Skeletal muscle tissue (tissue), 4 donors: ENCODE results near the gene XCL2. TPM values are rescaled to one million over a fixed set of nuclear protein-coding genes. Genes with fewer than 3 reads are reported as not detected.
"Not testable (repeated sequence)": the region's sequence is repeated elsewhere in the genome, so short reads cannot be mapped to it uniquely, and the experiment has no call there.

Experiments used
- H3K27ac ChIP-seq: one replicate; pipeline ENCODE4 v1.7.0; 2013; ENCODE audit warnings: mild to moderate bottlenecking, low read depth, low read length, inconsistent platforms
- H3K27me3 ChIP-seq, 3 donors: one replicate each; pipeline ENCODE4 v1.7.0; 2013; ENCODE audit warnings: low read length in 3 of 3; ENCODE audit not compliant: control insufficient read depth in 3 of 3, insufficient read depth in 3 of 3
- H3K36me3 ChIP-seq, 3 donors: one replicate each; pipeline ENCODE4 v1.7.0; 2013; ENCODE audit warnings: low read length in 3 of 3; ENCODE audit not compliant: control insufficient read depth in 3 of 3, insufficient read depth in 3 of 3
- H3K4me1 ChIP-seq, 3 donors: one replicate each; pipeline ENCODE4 v1.7.0; 2013; ENCODE audit warnings: low read length in 3 of 3, mild to moderate bottlenecking in 3 of 3; ENCODE audit not compliant: control insufficient read depth in 3 of 3, insufficient read depth in 3 of 3
- H3K4me3 ChIP-seq, 3 donors: one replicate each; pipeline ENCODE4 v1.7.0; 2013; ENCODE audit warnings: low read length in 3 of 3
- H3K9ac ChIP-seq, 3 donors: one replicate each; pipeline ENCODE4 v1.7.0; 2013; ENCODE audit warnings: low read length in 3 of 3, mild to moderate bottlenecking in 3 of 3, moderate library complexity in 2 of 3, low read depth in 1 of 3
- H3K9me3 ChIP-seq, 3 donors: one replicate each; pipeline ENCODE4 v1.7.0; 2013; ENCODE audit warnings: low read length in 3 of 3; ENCODE audit not compliant: control insufficient read depth in 3 of 3
- total RNA-seq: library from RNA; depleted of rRNA; stranded (reverse); fragments of >200 nt; gene quantifications from one replicate; pipeline ENCODE4 v1.2.3, GENCODE V29; 2014
- donor health status: Osteomylitis.

The XCL2 gene, protein sequence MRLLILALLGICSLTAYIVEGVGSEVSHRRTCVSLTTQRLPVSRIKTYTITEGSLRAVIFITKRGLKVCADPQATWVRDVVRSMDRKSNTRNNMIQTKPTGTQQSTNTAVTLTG
- not detected for total RNA-seq

- H3K9ac ChIP-seq, H3K27me3 ChIP-seq, H3K9me3 ChIP-seq, H3K4me3 ChIP-seq, H3K27ac ChIP-seq, H3K36me3 ChIP-seq, H3K4me1 ChIP-seq: not testable (repeated sequence)
Observed at GRCh38 chr1:168543840-168544498, at the start of gene XCL2. TSS of gene XCL2 (minus strand) at chr1:168543997. CDS start at chr1:168543964, 33 bp downstream.

- Histone ChIP-seq H3K27ac (no peak overlapping the region), H3K4me1 (no peaks in the 10 kb centered on the region), H3K27me3 (no peaks in the 10 kb centered on the region), H3K36me3 (no peaks in the 10 kb centered on the region), H3K9me3 (no peaks in the 10 kb centered on the region), H3K9ac (no peak overlapping the region), H3K4me3 (no peak overlapping the region)
Observed at GRCh38 chr1:168591641-168592250, 47.9 kb upstream of the XCL2 start.

DNA sequence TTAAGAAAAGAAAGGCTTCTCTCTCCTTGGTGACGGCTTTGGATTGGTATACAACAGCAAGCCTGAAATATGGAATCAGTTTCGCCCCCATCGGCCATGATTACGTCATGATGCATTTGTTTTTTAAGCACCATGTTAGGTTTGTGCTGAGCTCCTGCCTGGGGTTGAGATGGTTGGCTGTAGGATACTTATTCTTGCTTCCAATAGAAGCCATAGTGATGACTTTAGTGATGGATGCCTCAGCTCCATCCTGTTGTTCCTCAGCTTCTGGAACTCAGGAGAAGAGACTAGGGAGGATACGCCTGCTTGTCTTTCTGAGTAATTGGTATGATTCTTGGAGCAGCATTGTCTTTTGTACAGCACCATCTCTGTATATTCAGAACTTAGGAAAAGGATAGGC lies 47.3 kb upstream of the XCL2 start:
- H3K9ac ChIP-seq: no peak overlapping the region
- no peak overlapping the region for H3K27ac ChIP-seq
- H3K27me3 ChIP-seq: no peaks in the 10 kb centered on the region
- no peaks in the 10 kb centered on the region for H3K4me1 ChIP-seq
- H3K36me3 ChIP-seq: no peaks in the 10 kb centered on the region
- no peak overlapping the region for H3K4me3 ChIP-seq
- no peaks in the 10 kb centered on the region for H3K9me3 ChIP-seq

GRCh38 chr1:168589167-168589566 lies 45.4 kb upstream of the XCL2 start:
- Histone ChIP-seq H3K9ac (no peak overlapping the region), H3K27ac (no peak overlapping the region), H3K4me1 (peaks cover 0 to 13% (median 7%) of the 10 kb centered on the region in 3 donors), H3K9me3 (no peaks in the 10 kb centered on the region), H3K27me3 (no peaks in the 10 kb centered on the region), H3K36me3 (no peaks in the 10 kb centered on the region), H3K4me3 (no peak overlapping the region)

- Histone ChIP-seq H3K4me1 (peaks cover 0 to 13% (median 7%) of the 10 kb centered on the region in 3 donors), H3K9ac (no peak overlapping the region), H3K9me3 (no peaks in the 10 kb centered on the region), H3K4me3 (no peak overlapping the region), H3K36me3 (no peaks in the 10 kb centered on the region), H3K27me3 (no peaks in the 10 kb centered on the region), H3K27ac (no peak overlapping the region)
Observed at GRCh38 chr1:168585937-168586336, 42.1 kb upstream of the XCL2 start.

- H3K9ac ChIP-seq: no peak overlapping the region
- H3K9me3 ChIP-seq: no peaks in the 10 kb centered on the region
- H3K4me1 ChIP-seq: peaks cover 0 to 13% (median 7%) of the 10 kb centered on the region in 3 donors
- no peak overlapping the region for H3K4me3 ChIP-seq
- H3K27ac ChIP-seq: no peak overlapping the region
- H3K36me3 ChIP-seq: no peaks in the 10 kb centered on the region
- no peaks in the 10 kb centered on the region for H3K27me3 ChIP-seq
Observed at GRCh38 chr1:168585191-168585590, 41.4 kb upstream of the XCL2 start.

GRCh38 chr1:168583571-168583970 lies 39.8 kb upstream of the XCL2 start:
- no peaks in the 10 kb centered on the region for H3K36me3 ChIP-seq
- peaks cover 0 to 15% (median 7%) of the 10 kb centered on the region in 3 donors for H3K4me1 ChIP-seq
- H3K27ac ChIP-seq: no peak overlapping the region
- no peaks in the 10 kb centered on the region for H3K9me3 ChIP-seq
- H3K9ac ChIP-seq: no peak overlapping the region
- H3K4me3 ChIP-seq: no peak overlapping the region
- no peaks in the 10 kb centered on the region for H3K27me3 ChIP-seq

DNA sequence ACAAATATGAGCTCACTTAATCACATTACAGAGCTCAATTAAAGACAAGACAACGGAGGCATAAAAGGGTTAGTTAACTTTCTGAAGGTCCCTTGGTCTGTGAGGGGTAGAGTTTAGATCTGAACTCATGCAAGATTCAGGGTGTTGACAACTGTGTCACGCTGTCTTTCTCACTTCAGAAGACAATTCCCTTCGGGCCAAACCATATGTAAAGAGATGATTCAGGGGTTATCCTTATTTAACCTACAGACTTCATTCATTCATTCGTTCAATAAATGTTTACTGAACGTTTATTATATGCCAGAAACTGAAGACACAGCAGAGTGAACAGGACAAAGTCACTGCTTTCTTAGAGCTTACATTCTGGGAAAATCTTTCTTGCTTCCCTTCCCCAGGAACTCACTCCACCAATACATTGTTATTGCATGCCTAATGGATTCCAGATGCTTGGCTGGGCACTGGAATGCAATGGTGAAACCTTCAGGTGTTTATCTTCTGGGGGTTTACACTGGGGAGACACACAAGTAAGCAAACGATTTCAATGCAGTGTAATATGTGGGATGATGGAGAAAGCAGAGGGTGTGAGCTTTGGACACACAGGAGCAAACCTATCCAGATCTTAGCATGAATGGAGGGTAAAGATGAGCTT lies 39.0 kb upstream of the XCL2 start:
- no peaks in the 10 kb centered on the region for H3K27me3 ChIP-seq
- H3K4me3 ChIP-seq: no peak overlapping the region
- peaks cover 2 to 19% (median 7%) of the 10 kb centered on the region in 3 donors for H3K4me1 ChIP-seq
- H3K9ac ChIP-seq: no peak overlapping the region
- no peaks in the 10 kb centered on the region for H3K9me3 ChIP-seq
- H3K27ac ChIP-seq: no peak overlapping the region
- H3K36me3 ChIP-seq: no peaks in the 10 kb centered on the region

DNA sequence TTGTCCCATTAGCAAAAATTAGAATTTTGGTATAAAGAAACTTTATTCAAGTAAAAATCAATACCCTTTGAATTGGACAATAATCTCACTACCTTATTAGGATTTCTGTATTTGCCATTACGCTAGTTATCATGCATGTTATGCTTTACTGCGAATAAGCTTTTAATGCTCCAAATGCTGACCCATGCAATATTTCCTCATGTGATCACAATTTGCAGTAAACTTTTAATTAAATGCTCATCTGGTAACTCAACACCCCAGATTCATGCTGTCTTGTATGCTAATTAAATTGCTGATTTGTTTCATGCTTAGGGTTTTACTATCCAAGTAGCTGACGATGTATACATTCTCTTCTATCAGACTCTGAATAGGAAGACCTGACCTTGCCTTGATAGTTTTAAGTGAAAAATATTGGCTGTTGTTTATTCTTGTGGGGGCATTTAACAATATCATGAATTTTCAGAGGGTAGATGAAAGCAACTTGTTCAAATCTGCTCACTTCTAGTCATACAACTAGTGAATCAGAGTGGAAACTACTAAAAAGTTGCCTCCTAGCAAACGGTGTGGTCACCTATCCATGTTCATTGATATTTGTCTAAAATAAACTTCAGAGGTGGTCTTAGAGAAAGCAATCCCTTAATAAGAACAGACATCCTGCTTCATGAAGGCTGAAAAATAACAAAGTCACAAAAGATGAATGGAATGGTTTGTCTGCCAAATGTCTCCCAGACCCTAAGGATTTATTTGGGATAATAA lies 38.2 kb upstream of the XCL2 start:
- no peak overlapping the region for H3K9ac ChIP-seq

More for the DNA sequence above, 38.2 kb upstream of the XCL2 start:
- no peak overlapping the region for H3K4me3 ChIP-seq
- H3K4me1 ChIP-seq: peaks cover 2 to 19% (median 7%) of the 10 kb centered on the region in 3 donors
- H3K36me3 ChIP-seq: no peaks in the 10 kb centered on the region
- H3K27ac ChIP-seq: no peak overlapping the region
- no peaks in the 10 kb centered on the region for H3K9me3 ChIP-seq
- no peaks in the 10 kb centered on the region for H3K27me3 ChIP-seq
